ENCODE results near the gene HIP1. TPM values are rescaled to one million over a fixed set of nuclear protein-coding genes. Genes with fewer than 3 reads are reported as not detected.

Gene HIP1
- total and polyA plus RNA-seq, 2 of the 4 experiments (the other 2 are of a cell fraction): 6.8 to 10.0 TPM

GRCh38 chr7:75642810-75643486, 95.8 kb downstream of the HIP1 start:
- ChIA-PET POLR2A (ENCODE audit: unreplicated experiment) (no interaction called here), CTCF (no interaction called here)
- H2BK20ac ChIP-seq (ENCODE audit: low read depth, low read length): no peak overlapping the region
- peak overlapping the region; percentile 15 for H2AK9ac ChIP-seq (replicated peaks; ENCODE audit: low read depth, low read length, poor library complexity)
- intact Hi-C loops (cut with micrococcal nuclease): no loop called here
- H3K79me1 ChIP-seq (ENCODE audit: low read depth in 1 of 2, low read length in 2 of 2): peaks cover 3 to 10% of the 10 kb centered on the region in 2 experiments; a peak in 3 of 4 replicates
- peaks cover 3% of the 10 kb centered on the region for H3K36me3 ChIP-seq (ENCODE audit: control insufficient read depth, insufficient read depth, low read length)
- no peak overlapping the region for H3K27ac ChIP-seq (ENCODE audit: insufficient read depth, low read length)
- H3K56ac ChIP-seq (ENCODE audit: extremely low read depth, insufficient read depth, low read length): no peak overlapping the region
- H4K91ac ChIP-seq (ENCODE audit: insufficient read depth, low read depth, low read length): no peak overlapping the region
- no peak overlapping the region for H3K4me3 ChIP-seq (ENCODE audit: insufficient read depth, low read depth, low read length)
- H3K18ac ChIP-seq (ENCODE audit: low read depth, low read length): no peak overlapping the region
- H3K4me2 ChIP-seq (ENCODE audit: low read depth, low read length): no peak overlapping the region
- WGBS, 2 experiments (ENCODE audit: extremely low coverage in 2 of 2, insufficient read length in 1 of 2): no CpG with 5 or more reads among the region's 9 CpGs
- no peak overlapping the region for H2BK15ac ChIP-seq (ENCODE audit: low read depth, low read length)
- H4K8ac ChIP-seq (ENCODE audit: low read depth in 2 of 2, low read length in 2 of 2): no peak overlapping the region
- ATAC-seq (ENCODE audit: low read depth) (peak; percentile 42), DNase-seq (peak; percentile 66)
- BruUV-seq (replicated peaks): no TSS peak
- H4K5ac ChIP-seq (ENCODE audit: low read depth, low read length): no peak overlapping the region
- H2BK5ac ChIP-seq (ENCODE audit: low read depth, low read length, poor library complexity, severe bottlenecking): no peak overlapping the region
- H2AK5ac ChIP-seq (ENCODE audit: low read depth, low read length): no peak overlapping the region
- in situ Hi-C loops (cut with MboI; ENCODE audit: low sequenced_read_pairs): no loop called here
- no peak overlapping the region for H3K9ac ChIP-seq (ENCODE audit: low read depth, low read length)
- H3K9me1 ChIP-seq (ENCODE audit: insufficient read depth, low read length): peaks cover 5% of the 10 kb centered on the region
- H3K4ac ChIP-seq (ENCODE audit: low read depth, low read length): no peak overlapping the region
- no peaks in the 10 kb centered on the region for H3K27me3 ChIP-seq (ENCODE audit: control insufficient read depth, insufficient read depth, low read length)
- H3K23ac ChIP-seq (ENCODE audit: low read depth, low read length): no peak overlapping the region
- no peak overlapping the region for H2AFZ ChIP-seq (replicated peaks; ENCODE audit: low read length, poor library complexity)
- no peak overlapping the region for H2BK120ac ChIP-seq (ENCODE audit: low read depth, low read length)
- H3K9me3 ChIP-seq (ENCODE audit: control insufficient read depth, insufficient read depth, low read length): no peaks in the 10 kb centered on the region
- no peaks in the 10 kb centered on the region for H4K20me1 ChIP-seq (ENCODE audit: insufficient read depth, low read length)
- H3K14ac ChIP-seq (replicated peaks; ENCODE audit: low read depth, low read length): no peak overlapping the region
- TF ChIP-seq CTCF (conservative IDR thresholded peaks at IDR 0.05; ENCODE audit: low read depth, low read length) (peak; percentile 65), SMC3 (IDR thresholded peaks at IDR 0.05; ENCODE audit: low read depth, low read length) (peak; percentile 49), ELK1 (IDR thresholded peaks at IDR 0.05; ENCODE audit: borderline replicate concordance, low read depth, low read length) (no peak), RAD21 (IDR thresholded peaks at IDR 0.05; ENCODE audit: low read length) (peak; percentile 70)
- H3K4me1 ChIP-seq (ENCODE audit: control insufficient read depth, insufficient read depth, low read length): peaks cover 10% of the 10 kb centered on the region; the same call in 1 of the 2 replicates
- dilution Hi-C loops (cut with HindIII; ENCODE audit: low sequenced_read_pairs, unreplicated experiment): no loop called here
